A549 treated with Mapracorat at 1 μM for 4 hours (cell line): ENCODE measurements around the gene NFIL3. TPM values are rescaled to one million over a fixed set of nuclear protein-coding genes. Genes with fewer than 3 reads are reported as not detected.

ENCODE experiments used
- total RNA-seq: library from RNA; stranded (reverse); fragments of 200-300 nt; extraction: Qiagen RNA extraction; gene quantifications from 5 replicates; pipeline ENCODE4 v1.2.3, GENCODE V29; 2022

NFIL3 gene, protein sequence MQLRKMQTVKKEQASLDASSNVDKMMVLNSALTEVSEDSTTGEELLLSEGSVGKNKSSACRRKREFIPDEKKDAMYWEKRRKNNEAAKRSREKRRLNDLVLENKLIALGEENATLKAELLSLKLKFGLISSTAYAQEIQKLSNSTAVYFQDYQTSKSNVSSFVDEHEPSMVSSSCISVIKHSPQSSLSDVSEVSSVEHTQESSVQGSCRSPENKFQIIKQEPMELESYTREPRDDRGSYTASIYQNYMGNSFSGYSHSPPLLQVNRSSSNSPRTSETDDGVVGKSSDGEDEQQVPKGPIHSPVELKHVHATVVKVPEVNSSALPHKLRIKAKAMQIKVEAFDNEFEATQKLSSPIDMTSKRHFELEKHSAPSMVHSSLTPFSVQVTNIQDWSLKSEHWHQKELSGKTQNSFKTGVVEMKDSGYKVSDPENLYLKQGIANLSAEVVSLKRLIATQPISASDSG
- total RNA-seq: 10.0 to 11.4 TPM (median 10.3 TPM) in 5 replicates

DNA sequence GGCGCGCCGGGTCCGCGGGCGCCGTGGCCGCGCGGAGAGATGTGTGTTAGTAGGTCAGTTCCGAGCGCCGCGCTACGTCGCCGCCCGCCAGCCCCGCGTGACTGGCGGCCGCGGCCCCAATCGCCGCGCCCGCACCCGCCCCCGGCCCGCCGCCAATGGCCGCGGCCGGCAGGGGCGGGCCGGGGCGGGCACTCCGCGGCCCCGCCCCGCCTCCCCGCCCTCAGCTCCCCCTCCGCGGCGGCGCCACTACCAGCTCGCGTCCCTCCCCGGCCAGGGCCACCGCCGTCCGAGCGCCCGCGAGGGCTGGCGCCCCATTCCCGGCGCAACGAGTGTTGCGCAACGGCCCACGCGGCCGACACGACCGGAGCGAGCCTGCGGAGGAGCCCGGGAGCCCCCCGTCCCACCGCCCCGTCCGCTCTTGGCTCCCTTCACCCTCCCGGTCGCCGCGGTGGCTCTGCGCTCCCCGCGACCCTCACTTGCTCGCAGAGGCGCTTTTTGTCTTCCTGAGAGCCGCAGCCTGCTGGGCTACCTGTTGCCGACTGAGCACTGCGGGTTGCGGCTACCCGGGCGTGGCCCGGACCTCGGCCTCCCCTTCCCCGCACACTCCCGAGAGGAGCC lies at the start of gene NFIL3:
Gene NFIL3, minus strand, starts transcription at position 48 of the 618 bp plus-strand sequence. CDS start 13,098 bp downstream, outside the sequence.

DNA sequence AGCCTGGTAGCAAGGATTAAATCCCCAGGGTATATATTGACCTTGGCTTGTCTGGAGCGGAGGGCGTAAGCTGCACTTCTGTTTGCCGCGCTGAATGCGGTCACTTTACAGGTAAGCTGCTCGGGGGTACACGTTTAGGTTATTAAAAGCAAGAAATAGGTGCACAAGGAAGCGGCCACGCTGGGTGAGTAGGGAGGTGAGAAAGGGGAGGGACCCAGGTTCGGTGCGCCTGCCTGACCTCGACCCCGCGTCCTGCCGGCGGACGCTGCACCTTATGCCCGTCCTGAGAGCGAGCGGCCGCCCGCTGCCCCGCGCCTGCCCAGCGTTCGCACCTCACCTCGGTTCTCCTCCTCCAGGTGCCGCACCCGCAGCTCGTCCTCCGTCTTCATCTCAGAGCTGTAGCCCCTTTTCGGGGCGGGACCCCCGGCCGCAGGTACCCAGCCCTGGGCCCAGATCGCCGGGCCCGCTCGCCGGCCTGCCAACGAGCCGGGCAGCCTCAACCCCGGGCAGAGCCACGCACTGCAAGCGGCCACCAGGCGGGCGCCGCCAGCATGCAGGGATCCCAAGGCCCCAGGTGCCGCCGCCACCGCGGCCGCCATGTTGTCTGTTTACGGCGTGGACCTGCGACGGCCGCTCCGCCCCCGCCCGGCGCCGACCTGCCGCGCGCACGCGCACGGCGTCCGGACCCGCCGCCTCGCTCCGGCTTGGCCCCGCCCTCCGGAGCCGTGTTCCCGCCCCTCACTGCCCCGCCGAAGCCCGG lies 62.2 kb downstream of the NFIL3 start, which contains the start of gene AUH:
Gene AUH, minus strand, starts transcription at position 628 of the 760 bp plus-strand sequence. Its CDS starts 29 bp downstream, at position 599.

Other genes starting within 250 kb of the NFIL3 start
- gene AUH, start 61.9 kb downstream of the NFIL3 start, total RNA-seq: 8.5 to 10.7 TPM (median 9.3 TPM) in 5 replicates